Coronary artery (tissue), 2 donors: ENCODE data around the gene TMEM69.
A peak's percentile ranks its signal among the peaks of the same experiment; 100 is the strongest.
"Not testable (repeated sequence)": the region's sequence is repeated elsewhere in the genome, so short reads cannot be mapped to it uniquely, and the experiment has no call there.

Experiments used
- DNase-seq: peaks from one replicate; pipeline ENCODE4 v3.0.0-alpha.2; 2017; ENCODE audit warnings: low spot score
- H3K27ac ChIP-seq, 2 donors: fragments of 200-600 bp; sonication (generic); one replicate each; pipeline ENCODE4 v1.5.1; 2016 to 2019
- H3K4me3 ChIP-seq: fragments of 200-600 bp; sonication (generic); 2 replicates; pipeline ENCODE4 v1.5.1; 2016; ENCODE audit warnings: mild to moderate bottlenecking, moderate library complexity
- CTCF ChIP-seq: fragments of 200-600 bp; sonication (generic); IDR thresholded peaks from one replicate; pipeline ENCODE4 v1.5.1; 2019; ENCODE audit warnings: antibody characterized with exemption

TMEM69 gene

DNA sequence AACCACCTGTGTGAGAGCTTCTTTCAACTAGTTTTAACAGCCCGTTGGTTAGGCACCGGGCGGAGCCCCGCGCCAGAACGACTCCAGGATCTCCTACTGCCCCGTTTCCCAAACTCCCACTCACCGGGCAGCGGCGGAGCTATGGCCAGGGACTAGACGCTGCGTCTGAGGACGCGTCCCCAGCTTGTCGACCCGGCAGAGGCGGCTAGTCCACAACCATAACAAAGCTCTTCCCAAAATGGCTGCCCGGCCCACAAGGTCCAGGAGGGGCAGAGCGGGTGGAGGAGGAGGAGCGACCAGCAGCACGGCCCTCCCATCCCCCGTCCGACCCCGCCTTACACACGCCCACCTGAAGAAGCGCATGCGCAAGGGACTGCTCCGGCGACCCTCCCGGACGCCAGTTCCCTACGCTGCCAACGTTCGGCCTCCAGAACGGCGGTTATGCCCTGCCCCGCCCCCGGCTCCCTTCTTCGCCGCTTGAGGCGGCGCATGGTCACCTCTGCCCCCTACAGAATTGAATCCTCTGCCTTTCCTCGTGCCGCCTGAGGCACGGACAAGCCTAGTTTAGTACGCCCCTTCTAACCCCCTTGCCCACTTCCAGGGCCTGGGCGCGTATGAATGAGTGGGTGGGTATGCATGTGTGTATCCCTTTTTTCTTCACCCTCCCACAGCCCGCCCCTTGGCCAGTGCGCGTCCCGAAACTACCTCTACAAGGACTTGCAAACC, 1.5 kb upstream of the TMEM69 start, which contains the start of gene GPBP1L1:
Gene GPBP1L1 (minus strand): TSS at position 246 of the 726 bp plus-strand sequence. CDS start 27,446 bp downstream, outside the sequence.
- peak; percentile 97 for DNase-seq
- H3K27ac ChIP-seq = peak within 1 kb of the TSS; percentile 94 to 97
- no peak for TF ChIP-seq CTCF
- H3K4me3 ChIP-seq = peak within 1 kb of the TSS; percentile 85

DNA sequence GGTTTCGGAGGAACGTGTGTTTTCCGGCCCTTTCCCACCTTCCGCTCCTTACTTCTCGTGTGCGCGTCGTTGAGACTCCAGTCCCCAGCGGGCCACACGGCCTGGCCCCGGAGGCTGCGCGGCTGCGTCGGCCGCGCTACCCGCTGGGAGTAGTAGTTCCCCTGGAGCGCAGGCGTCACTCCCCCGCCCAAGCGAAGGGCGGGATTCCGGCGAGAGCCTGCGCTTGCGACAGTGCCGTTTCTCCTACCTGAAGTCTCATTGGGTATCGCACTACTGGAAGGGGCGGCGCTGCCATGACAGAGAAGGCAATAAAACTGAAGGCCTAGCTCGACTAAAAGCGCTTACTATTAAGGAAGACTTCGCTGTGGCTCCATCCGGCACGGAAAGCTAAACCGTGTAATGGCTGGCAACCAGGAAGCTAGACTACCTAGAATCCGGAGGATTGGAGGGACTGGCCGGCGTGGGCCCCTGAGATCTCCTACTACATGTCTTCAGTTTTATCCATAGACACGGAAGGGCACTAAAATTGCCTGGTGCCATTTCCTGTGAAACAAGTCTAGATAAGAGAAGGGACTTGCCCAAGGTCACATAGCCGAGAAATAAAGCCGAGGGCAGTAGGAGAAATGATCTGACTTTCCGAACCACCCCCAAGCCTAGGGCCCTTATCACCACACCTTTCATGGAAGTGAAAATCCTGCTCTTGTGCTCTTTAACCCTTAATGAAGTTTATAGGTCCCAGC, 797 bp upstream of the TMEM69 start:
- TF ChIP-seq CTCF = no peak
- peak overlapping the region; percentile 85 for H3K4me3 ChIP-seq
- H3K27ac ChIP-seq = peak overlapping the region; percentile 94 to 97
- peak; percentile 98 for DNase-seq

GRCh38 chr1:45693811-45694210, 5.8 kb downstream of the TMEM69 start:
- not testable (repeated sequence) for H3K4me3 ChIP-seq, DNase-seq

DNA sequence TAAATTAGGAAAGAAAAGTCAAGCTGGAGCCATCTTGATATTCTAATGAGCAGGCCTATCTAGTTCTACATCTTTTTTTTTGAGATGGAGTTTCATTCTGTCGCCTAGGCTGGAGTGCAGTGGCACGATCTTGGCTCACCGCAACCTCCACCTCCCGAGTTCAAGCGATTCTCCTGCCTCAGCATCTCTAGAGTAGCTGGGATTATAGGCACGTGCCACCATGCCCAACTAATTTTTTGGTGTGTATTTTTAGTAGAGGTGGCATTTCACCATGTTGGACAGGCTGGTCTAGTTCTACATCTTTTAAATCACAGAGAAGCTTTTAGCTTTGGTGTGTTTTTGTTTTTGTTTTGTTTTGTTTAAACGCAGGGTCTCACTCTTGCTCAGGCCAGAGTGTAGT, 6.8 kb downstream of the TMEM69 start:
- Histone ChIP-seq H3K27ac (no peak overlapping the region), H3K4me3 (no peak overlapping the region)
- no peak for TF ChIP-seq CTCF
- DNase-seq = no peak

More at GRCh38 chr1:45693811-45694210, 5.8 kb downstream of the TMEM69 start:
- H3K27ac ChIP-seq = not testable (repeated sequence)

DNA sequence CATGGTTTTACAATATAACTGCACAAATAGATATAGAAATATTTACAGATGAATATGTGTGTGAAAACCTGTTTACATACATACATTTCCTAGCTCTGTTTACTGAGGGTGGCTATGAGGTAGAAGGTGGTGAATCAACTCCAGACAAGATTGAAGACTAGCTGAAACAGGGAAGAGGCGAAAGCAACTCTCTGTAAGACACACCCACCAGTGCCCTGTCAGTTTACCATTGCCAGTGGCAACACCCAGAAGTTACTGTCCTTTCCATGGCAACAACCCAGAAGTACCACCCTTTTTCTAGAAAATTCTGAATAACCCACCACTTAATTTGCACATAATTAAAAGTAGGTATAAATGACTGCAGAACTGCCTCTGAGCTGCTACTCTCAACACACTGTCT, 16.7 kb downstream of the TMEM69 start:
- TF ChIP-seq CTCF = no peak
- no peak for DNase-seq
- Histone ChIP-seq H3K4me3 (no peak overlapping the region), H3K27ac (no peak overlapping the region)

DNA sequence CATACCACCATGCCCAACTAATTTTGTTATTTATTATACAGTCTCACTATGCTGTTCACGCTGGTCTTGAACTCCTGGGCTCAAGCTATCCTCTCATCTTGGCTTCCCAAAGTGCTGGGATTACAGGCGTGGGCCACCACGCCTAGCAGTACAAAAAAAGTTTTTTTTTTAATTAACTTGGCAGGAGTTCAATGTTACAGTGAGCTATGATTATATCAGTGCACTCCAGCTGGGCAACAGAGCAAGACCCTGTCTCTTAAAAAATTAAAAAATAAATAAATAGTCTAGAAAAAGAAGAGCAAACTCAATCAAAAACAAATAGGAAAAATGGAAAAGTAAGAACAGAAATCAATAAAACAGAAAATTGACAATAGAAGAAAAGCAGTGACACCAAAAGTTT, 25.7 kb downstream of the TMEM69 start:
- Histone ChIP-seq H3K4me3 (no peak overlapping the region), H3K27ac (no peak overlapping the region)
- DNase-seq = no peak
- TF ChIP-seq CTCF = no peak

- Histone ChIP-seq H3K27ac (no peak overlapping the region), H3K4me3 (no peak overlapping the region)
- TF ChIP-seq CTCF = no peak
- DNase-seq = no peak
Measured at GRCh38 chr1:45716700-45717099, 28.7 kb downstream of the TMEM69 start.

DNA sequence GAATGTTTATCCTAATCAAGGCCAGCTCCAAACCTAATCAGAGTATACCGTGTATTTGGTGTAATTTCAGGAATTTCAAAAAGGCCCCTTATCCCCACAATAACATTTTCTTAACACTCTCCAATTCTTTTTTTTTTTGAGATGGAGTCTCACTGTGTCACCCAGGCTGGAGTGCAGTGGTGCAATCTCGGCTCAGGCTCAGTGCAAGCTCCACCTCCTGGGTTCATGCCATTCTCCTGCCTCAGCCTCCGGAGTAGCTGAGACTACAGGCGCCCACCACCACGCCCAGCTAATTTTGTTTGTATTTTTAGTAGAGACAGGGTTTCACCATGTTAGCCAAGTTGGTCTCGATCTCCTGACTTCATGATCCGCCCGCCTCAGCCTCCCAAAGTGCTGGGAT, 29.4 kb downstream of the TMEM69 start:
- not testable (repeated sequence) for DNase-seq, H3K4me3 ChIP-seq, H3K27ac ChIP-seq
